Stimulated activated memory B cell treated with anti-CD40 and anti-IgM and Interleukin-4, amounts not matched to agents 10 μg/mL and 1 μg/mL and 100 μg/mL, for 72 hours (primary cell): Measurements from ENCODE around the gene STAC.

ENCODE experiments used
- ATAC-seq: fragments of 150-1000 bp; cut with Tn5 transposase; 2 replicates; pipeline ENCODE4 v1.10.0; 2021
- H3K27ac Mint-ChIP-seq: one replicate; pipeline ENCODE4 v1.8.0; 2022; ENCODE audit warnings: mild to moderate bottlenecking, mixed read lengths
- H3K27me3 Mint-ChIP-seq: one replicate; pipeline ENCODE4 v1.8.0; 2022; ENCODE audit warnings: mixed read lengths
- H3K36me3 Mint-ChIP-seq: one replicate; pipeline ENCODE4 v1.8.0; 2022; ENCODE audit warnings: mixed read lengths
- H3K4me1 Mint-ChIP-seq: one replicate; pipeline ENCODE4 v1.8.0; 2022; ENCODE audit warnings: mixed read lengths
- H3K4me3 Mint-ChIP-seq: one replicate; pipeline ENCODE4 v1.8.0; 2022; ENCODE audit warnings: mild to moderate bottlenecking, moderate library complexity, mixed read lengths
- H3K9me3 Mint-ChIP-seq: one replicate; pipeline ENCODE4 v1.8.0; 2022; ENCODE audit warnings: mixed read lengths

The STAC gene

DNA sequence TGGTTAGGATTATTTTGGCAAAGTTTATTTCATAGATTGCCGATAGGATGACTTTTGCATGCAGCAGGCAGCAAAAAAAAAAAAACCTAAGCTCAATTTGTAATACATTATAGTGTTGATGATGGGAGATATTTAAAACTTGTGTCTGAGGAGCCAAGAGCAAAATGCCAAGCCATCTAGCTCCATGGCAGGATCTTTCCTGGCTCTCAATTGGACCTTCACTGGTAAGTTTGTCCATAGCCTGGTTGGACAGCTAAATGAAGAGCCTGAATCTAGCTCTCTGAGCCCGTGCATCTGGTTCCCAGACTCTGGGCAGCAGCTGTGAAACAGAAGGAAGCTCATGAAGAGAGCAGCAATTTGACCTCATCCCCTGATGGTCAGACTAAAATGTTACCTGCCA lies 17.5 kb downstream of the STAC start:
- no peak overlapping the region for H3K4me3 Mint-ChIP-seq
- peaks cover 7% of the 10 kb centered on the region for H3K27me3 Mint-ChIP-seq
- no peak overlapping the region for H3K27ac Mint-ChIP-seq
- peaks cover 5% of the 10 kb centered on the region for H3K9me3 Mint-ChIP-seq
- no peak for ATAC-seq
- H3K36me3 Mint-ChIP-seq: no peaks in the 10 kb centered on the region
- no peaks in the 10 kb centered on the region for H3K4me1 Mint-ChIP-seq

GRCh38 chr3:36399933-36400332 lies 19.6 kb downstream of the STAC start:
- no peak overlapping the region for H3K27ac Mint-ChIP-seq

DNA sequence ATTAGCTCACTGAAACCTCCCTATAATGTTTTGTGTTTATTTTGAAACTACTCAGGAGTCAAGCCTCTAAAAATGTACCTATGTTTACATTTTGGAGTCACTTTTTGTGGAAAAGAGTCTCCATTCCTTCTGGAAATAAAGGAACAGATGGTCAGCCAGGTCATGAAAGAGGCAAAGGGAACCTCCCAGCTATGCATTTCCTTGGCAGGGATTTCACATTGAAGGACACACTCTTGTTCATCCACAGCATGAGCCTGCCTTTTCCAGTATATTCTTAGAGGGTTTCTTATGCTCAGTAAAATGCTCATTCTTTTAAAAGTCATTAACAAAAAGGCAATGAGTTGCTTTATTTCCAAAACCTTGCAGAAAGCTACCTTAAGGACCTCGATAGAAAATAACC lies 20.8 kb downstream of the STAC start:
- Mint-ChIP-seq H3K4me1 (no peaks in the 10 kb centered on the region), H3K4me3 (no peak overlapping the region), H3K27ac (no peak overlapping the region), H3K27me3 (no peaks in the 10 kb centered on the region), H3K36me3 (no peaks in the 10 kb centered on the region), H3K9me3 (peaks cover 5% of the 10 kb centered on the region)
- no peak for ATAC-seq

More at GRCh38 chr3:36399933-36400332, 19.6 kb downstream of the STAC start:
- Mint-ChIP-seq H3K4me1 (no peaks in the 10 kb centered on the region), H3K27me3 (no peaks in the 10 kb centered on the region), H3K4me3 (no peak overlapping the region), H3K36me3 (no peaks in the 10 kb centered on the region), H3K9me3 (peaks cover 5% of the 10 kb centered on the region)
- no peak for ATAC-seq

DNA sequence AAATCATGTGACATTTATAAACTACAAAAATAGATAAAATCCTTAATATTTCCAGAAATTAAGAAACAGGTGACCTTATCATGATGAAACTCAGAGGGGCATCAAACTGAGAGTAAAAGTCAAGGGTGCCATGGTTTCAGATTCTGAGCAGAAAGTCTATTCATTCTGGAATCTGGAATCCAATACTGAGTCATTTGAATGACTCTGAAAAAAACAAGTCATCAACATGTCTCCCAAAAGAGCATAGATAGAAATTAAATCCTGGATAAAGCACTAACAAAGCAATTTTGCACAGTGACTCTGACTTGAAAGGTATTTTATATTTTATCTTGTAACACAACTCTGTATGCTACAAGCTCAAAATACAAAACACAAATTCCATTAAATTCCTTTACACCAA lies 23.4 kb downstream of the STAC start:
- no peaks in the 10 kb centered on the region for H3K27me3 Mint-ChIP-seq
- H3K4me3 Mint-ChIP-seq: no peak overlapping the region
- H3K27ac Mint-ChIP-seq: no peak overlapping the region
- no peaks in the 10 kb centered on the region for H3K9me3 Mint-ChIP-seq
- H3K4me1 Mint-ChIP-seq: no peaks in the 10 kb centered on the region
- ATAC-seq: no peak
- H3K36me3 Mint-ChIP-seq: no peaks in the 10 kb centered on the region

DNA sequence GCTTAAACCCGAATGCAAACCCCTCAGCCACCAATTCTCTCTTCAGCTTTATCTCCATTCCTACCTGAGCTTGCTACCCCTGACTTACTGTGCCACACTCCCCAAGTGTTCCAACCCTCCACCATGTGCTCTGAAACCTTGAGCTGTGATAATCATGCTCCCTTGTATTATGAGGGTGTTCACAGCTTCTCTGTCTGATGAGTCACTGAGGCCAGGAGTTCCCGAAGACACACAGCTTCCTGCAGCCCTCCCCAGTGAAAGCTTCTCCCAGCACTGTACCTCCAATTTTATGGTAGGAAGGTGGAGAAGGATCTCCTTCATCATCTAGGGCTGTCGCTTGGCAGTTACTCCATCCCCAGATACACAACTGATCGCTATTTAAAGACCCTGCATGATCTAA lies 24.9 kb downstream of the STAC start:
- Mint-ChIP-seq H3K9me3 (no peaks in the 10 kb centered on the region), H3K4me1 (no peaks in the 10 kb centered on the region), H3K27ac (no peak overlapping the region), H3K4me3 (no peak overlapping the region), H3K36me3 (no peaks in the 10 kb centered on the region), H3K27me3 (no peaks in the 10 kb centered on the region)
- ATAC-seq: peak; percentile 21

DNA sequence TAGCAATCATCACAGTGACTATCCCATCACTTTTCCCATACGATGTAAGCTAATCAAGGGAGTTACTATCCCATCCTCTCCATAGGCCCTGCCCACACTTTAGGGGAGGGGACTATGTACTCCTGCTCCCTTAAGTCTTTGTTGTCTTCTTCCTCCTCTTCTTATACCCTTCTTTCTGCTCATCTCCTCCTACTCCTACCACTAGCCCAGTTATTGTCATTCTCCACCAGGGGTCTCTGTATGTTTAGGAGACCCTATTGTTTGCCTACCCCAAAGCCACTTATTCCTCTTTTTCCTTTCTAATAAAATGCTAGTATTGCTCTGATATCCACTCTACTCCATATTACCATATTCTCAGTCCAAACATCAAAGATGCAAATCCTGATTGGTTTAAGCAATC lies 27.8 kb downstream of the STAC start:
- H3K4me1 Mint-ChIP-seq: no peaks in the 10 kb centered on the region
- no peaks in the 10 kb centered on the region for H3K36me3 Mint-ChIP-seq
- H3K9me3 Mint-ChIP-seq: no peaks in the 10 kb centered on the region
- no peak for ATAC-seq
- no peak overlapping the region for H3K4me3 Mint-ChIP-seq
- no peak overlapping the region for H3K27ac Mint-ChIP-seq
- no peaks in the 10 kb centered on the region for H3K27me3 Mint-ChIP-seq

DNA sequence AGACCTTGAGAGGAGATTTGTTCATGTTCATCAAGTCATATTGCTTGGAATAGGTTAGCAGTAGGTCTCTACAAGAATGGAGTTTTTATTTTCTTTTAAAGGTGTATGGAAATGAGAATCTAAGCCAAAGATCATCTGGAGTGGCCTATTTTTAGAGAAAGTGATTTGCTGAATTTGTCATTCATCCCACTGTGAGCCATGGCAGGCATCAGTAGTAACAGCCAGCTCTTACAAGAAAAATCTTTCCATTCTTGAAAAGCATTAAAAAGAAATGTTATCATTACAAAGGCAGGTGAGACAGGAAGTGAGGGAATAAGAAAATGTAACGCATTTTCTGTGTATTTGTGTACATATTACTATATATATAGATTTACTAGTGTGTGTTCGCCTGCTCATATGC lies 29.6 kb downstream of the STAC start:
- ATAC-seq: no peak
- Mint-ChIP-seq H3K27ac (no peak overlapping the region), H3K9me3 (no peaks in the 10 kb centered on the region)

GRCh38 chr3:36411587-36411986 lies 31.3 kb downstream of the STAC start:
- H3K27ac Mint-ChIP-seq: no peak overlapping the region
- H3K4me1 Mint-ChIP-seq: no peaks in the 10 kb centered on the region
- no peaks in the 10 kb centered on the region for H3K27me3 Mint-ChIP-seq
- no peaks in the 10 kb centered on the region for H3K36me3 Mint-ChIP-seq
- no peak for ATAC-seq
- no peaks in the 10 kb centered on the region for H3K9me3 Mint-ChIP-seq
- H3K4me3 Mint-ChIP-seq: no peak overlapping the region

More for the DNA sequence above, 29.6 kb downstream of the STAC start:
- Mint-ChIP-seq H3K4me1 (no peaks in the 10 kb centered on the region), H3K27me3 (no peaks in the 10 kb centered on the region), H3K4me3 (no peak overlapping the region), H3K36me3 (no peaks in the 10 kb centered on the region)

DNA sequence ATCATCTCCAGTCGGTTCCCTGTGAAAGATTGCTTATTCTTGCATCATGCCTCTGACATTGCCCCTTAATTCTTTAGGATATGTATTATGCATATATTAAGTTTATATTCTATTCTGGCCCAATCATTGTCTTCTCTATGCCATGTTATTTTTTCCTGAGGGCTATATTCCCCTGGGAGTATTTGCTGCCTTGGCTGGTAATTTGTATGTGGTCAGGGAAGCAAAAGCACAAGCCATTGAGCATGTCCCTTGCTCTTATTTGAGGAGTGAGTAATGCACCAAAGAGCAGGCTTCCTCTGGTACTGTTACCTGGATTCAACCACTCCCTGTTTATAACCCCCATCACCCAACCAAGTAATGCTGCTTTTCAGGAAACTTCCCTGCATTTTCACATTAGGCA lies 36.3 kb downstream of the STAC start:
- no peaks in the 10 kb centered on the region for H3K36me3 Mint-ChIP-seq
- no peak overlapping the region for H3K4me3 Mint-ChIP-seq
- no peaks in the 10 kb centered on the region for H3K9me3 Mint-ChIP-seq
- no peaks in the 10 kb centered on the region for H3K4me1 Mint-ChIP-seq
- H3K27ac Mint-ChIP-seq: no peak overlapping the region
- no peak for ATAC-seq
- no peaks in the 10 kb centered on the region for H3K27me3 Mint-ChIP-seq

DNA sequence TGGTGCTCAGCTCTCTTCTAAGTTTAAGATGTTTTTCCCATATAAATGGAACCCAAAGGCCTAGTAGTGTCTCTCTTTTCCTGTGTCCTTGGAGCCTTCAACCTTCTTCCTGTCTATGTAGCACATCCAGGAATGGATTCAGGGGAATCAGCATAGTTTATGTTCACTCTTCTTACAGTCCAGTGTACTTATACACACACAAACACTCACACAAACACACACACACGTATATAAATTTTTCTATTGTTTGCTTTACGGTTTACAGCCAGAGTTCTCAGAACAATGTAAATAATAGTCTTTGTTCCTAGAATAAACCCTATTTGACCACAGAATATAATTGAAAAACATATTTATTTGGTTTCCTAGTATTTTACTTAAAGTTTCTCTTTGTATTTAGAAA lies 36.9 kb downstream of the STAC start:
- Mint-ChIP-seq H3K27me3 (no peaks in the 10 kb centered on the region), H3K9me3 (no peaks in the 10 kb centered on the region), H3K27ac (no peak overlapping the region), H3K4me3 (no peak overlapping the region), H3K36me3 (no peaks in the 10 kb centered on the region), H3K4me1 (no peaks in the 10 kb centered on the region)
- ATAC-seq: no peak

GRCh38 chr3:36418296-36418695 lies 38.0 kb downstream of the STAC start:
- Mint-ChIP-seq H3K27me3 (no peaks in the 10 kb centered on the region), H3K9me3 (no peaks in the 10 kb centered on the region), H3K4me3 (no peak overlapping the region), H3K4me1 (no peaks in the 10 kb centered on the region), H3K27ac (no peak overlapping the region), H3K36me3 (no peaks in the 10 kb centered on the region)
- no peak for ATAC-seq

DNA sequence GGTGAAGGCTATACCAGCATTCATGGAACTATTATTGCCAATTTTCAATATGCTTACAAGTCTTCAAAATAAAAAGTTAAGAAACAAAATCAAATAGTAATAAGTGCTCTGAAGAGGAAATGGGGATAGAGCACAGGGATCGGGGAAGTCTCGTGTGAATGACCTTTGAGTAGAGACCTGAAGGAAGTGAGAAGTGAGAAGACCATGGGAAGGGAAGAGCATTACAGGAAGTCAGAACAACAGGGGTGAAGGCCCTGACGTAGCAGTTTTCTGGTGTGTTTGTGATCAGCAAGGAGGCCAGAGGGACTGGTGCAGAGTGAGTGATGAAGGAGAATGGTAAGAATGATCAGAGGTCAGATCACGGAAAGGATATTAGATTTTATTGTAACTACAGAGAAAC lies 48.1 kb downstream of the STAC start:
- Mint-ChIP-seq H3K27ac (no peak overlapping the region), H3K36me3 (no peaks in the 10 kb centered on the region), H3K9me3 (no peaks in the 10 kb centered on the region), H3K4me1 (no peaks in the 10 kb centered on the region), H3K27me3 (peaks cover 11% of the 10 kb centered on the region), H3K4me3 (no peak overlapping the region)
- no peak for ATAC-seq

DNA sequence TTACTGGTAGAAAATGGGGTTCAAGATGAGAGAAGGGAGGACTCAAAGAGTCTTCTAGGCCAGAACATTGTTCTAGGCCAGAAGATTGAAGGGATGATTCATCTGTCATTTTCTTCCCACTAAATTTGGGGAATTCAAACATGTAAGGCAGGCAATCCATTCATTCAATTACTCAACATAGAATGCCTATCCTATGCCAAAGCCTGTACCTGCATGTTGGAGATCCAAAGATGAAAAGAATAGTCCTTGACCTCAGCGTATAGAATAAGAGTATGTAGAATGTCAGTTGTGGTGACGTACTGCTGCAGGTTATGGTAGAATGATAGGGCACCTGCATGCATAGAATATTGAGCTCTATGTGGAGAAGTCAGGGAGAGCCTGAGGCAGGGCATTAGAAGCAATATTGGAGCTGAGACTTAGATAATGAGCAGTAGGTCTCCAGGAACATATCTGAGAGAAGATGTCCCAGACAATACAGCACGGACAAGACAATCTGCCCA lies 49.7 kb downstream of the STAC start:
- no peak for ATAC-seq
- no peaks in the 10 kb centered on the region for H3K36me3 Mint-ChIP-seq
- H3K9me3 Mint-ChIP-seq: no peaks in the 10 kb centered on the region
- H3K27ac Mint-ChIP-seq: no peak overlapping the region
- no peak overlapping the region for H3K4me3 Mint-ChIP-seq
- H3K4me1 Mint-ChIP-seq: no peaks in the 10 kb centered on the region
- no peaks in the 10 kb centered on the region for H3K27me3 Mint-ChIP-seq

GRCh38 chr3:36433511-36433910 lies 53.2 kb downstream of the STAC start:
- H3K27me3 Mint-ChIP-seq: no peaks in the 10 kb centered on the region
- no peaks in the 10 kb centered on the region for H3K36me3 Mint-ChIP-seq
- H3K4me3 Mint-ChIP-seq: no peak overlapping the region
- no peak for ATAC-seq
- no peak overlapping the region for H3K27ac Mint-ChIP-seq
- no peaks in the 10 kb centered on the region for H3K4me1 Mint-ChIP-seq
- no peaks in the 10 kb centered on the region for H3K9me3 Mint-ChIP-seq

GRCh38 chr3:36434687-36435426 lies 54.6 kb downstream of the STAC start:
- Mint-ChIP-seq H3K4me1 (no peaks in the 10 kb centered on the region), H3K9me3 (no peaks in the 10 kb centered on the region), H3K27ac (no peak overlapping the region), H3K36me3 (no peaks in the 10 kb centered on the region), H3K27me3 (no peaks in the 10 kb centered on the region), H3K4me3 (no peak overlapping the region)
- no peak for ATAC-seq

GRCh38 chr3:36443028-36443686 lies 62.9 kb downstream of the STAC start:
- Mint-ChIP-seq H3K27ac (no peak overlapping the region), H3K4me1 (no peaks in the 10 kb centered on the region), H3K36me3 (no peaks in the 10 kb centered on the region), H3K9me3 (peaks cover 3% of the 10 kb centered on the region), H3K27me3 (no peaks in the 10 kb centered on the region), H3K4me3 (no peak overlapping the region)
- no peak for ATAC-seq
